KMS-11 (cell line): ENCODE measurements around the gene SLC7A9.

ENCODE experiments used
- H2AFZ ChIP-seq: fragments of 200-600 bp; sonication (generic); 2 replicates; pipeline ENCODE4 v1.6.1; 2016; ENCODE audit warnings: antibody characterized with exemption, mixed run types, low read depth
- H3K27ac ChIP-seq: fragments of 200-600 bp; sonication (generic); 2 replicates; pipeline ENCODE4 v1.6.1; 2016; ENCODE audit warnings: mild to moderate bottlenecking, mixed run types
- H3K27me3 ChIP-seq: fragments of 200-600 bp; sonication (generic); 2 replicates; pipeline ENCODE4 v1.6.1; 2017; ENCODE audit warnings: mild to moderate bottlenecking, low read depth, mixed run types, moderate library complexity; ENCODE audit not compliant: insufficient read depth
- H3K36me3 ChIP-seq: fragments of 200-600 bp; sonication (generic); 2 replicates; pipeline ENCODE4 v1.6.1; 2017; ENCODE audit warnings: mild to moderate bottlenecking, mixed run types; ENCODE audit not compliant: insufficient read depth
- H3K4me1 ChIP-seq: fragments of 200-600 bp; sonication (generic); 2 replicates; pipeline ENCODE4 v1.6.1; 2016; ENCODE audit warnings: mild to moderate bottlenecking, low read depth, mixed run types; ENCODE audit not compliant: poor library complexity, severe bottlenecking
- H3K4me2 ChIP-seq: fragments of 200-600 bp; sonication (generic); 2 replicates; pipeline ENCODE4 v1.7.0; 2016; ENCODE audit warnings: mild to moderate bottlenecking, mixed run types
- H3K4me3 ChIP-seq: fragments of 200-600 bp; sonication (generic); IDR thresholded peaks from 2 replicates; pipeline ENCODE4 v1.6.1; 2017; ENCODE audit warnings: low read depth, low read length, mixed read lengths; ENCODE audit not compliant: insufficient read depth
- H3K79me2 ChIP-seq: fragments of 200-600 bp; sonication (generic); 2 replicates; pipeline ENCODE4 v1.6.1; 2016; ENCODE audit warnings: low read depth, mixed run types; ENCODE audit not compliant: insufficient read depth
- H3K9ac ChIP-seq: fragments of 200-600 bp; sonication (generic); 2 replicates; pipeline ENCODE4 v1.6.1; 2016; ENCODE audit warnings: mild to moderate bottlenecking, mixed run types
- H4K20me1 ChIP-seq: fragments of 200-600 bp; sonication (generic); 2 replicates; pipeline ENCODE4 v1.6.1; 2016; ENCODE audit warnings: mild to moderate bottlenecking, mixed run types; ENCODE audit not compliant: insufficient read depth
- TF ChIP-seq, protein P1 (sequence below): fragments of 200-600 bp; sonication (generic); conservative IDR thresholded peaks from 2 replicates; pipeline ENCODE4 v1.6.1; 2017; ENCODE audit warnings: low read depth, mild to moderate bottlenecking, antibody characterized with exemption, low read length, moderate library complexity, mixed read lengths

Gene SLC7A9

DNA sequence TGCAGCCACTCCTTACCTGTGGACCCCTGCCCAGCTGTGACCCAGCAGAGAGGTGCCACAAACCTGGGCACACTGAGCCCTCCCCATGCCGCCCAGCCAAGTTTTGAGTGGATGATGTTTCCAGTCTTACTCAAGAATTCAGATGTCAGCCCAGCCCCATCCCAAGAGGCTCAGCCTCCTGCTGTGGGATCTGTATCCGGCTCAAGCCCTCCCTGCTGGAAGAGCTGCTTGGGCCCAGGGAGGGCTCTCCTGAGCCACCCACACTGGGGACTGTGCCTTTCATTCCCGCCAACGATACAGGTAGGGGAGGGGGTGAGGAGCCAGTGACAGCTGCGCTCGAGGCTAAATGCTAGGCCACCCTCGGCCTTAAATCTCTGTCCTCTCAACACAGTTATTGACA, 5.9 kb upstream of the SLC7A9 start:
- Histone ChIP-seq H3K4me2 (no peak overlapping the region), H2AFZ (no peak overlapping the region), H3K79me2 (no peaks in the 10 kb centered on the region), H3K4me1 (no peaks in the 10 kb centered on the region), H3K4me3 (no peak overlapping the region), H3K27ac (no peak overlapping the region), H3K9ac (no peak overlapping the region), H4K20me1 (no peaks in the 10 kb centered on the region), H3K36me3 (no peaks in the 10 kb centered on the region), H3K27me3 (no peaks in the 10 kb centered on the region)
- TF ChIP-seq, protein P1, sequence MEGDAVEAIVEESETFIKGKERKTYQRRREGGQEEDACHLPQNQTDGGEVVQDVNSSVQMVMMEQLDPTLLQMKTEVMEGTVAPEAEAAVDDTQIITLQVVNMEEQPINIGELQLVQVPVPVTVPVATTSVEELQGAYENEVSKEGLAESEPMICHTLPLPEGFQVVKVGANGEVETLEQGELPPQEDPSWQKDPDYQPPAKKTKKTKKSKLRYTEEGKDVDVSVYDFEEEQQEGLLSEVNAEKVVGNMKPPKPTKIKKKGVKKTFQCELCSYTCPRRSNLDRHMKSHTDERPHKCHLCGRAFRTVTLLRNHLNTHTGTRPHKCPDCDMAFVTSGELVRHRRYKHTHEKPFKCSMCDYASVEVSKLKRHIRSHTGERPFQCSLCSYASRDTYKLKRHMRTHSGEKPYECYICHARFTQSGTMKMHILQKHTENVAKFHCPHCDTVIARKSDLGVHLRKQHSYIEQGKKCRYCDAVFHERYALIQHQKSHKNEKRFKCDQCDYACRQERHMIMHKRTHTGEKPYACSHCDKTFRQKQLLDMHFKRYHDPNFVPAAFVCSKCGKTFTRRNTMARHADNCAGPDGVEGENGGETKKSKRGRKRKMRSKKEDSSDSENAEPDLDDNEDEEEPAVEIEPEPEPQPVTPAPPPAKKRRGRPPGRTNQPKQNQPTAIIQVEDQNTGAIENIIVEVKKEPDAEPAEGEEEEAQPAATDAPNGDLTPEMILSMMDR, result no peak

GRCh38 chr19:32874605-32875004, 5.0 kb upstream of the SLC7A9 start:
- TF ChIP-seq, protein P1, result no peak
- Histone ChIP-seq H3K36me3 (no peaks in the 10 kb centered on the region), H3K4me3 (no peak overlapping the region), H2AFZ (no peak overlapping the region), H3K79me2 (no peaks in the 10 kb centered on the region), H3K4me2 (no peak overlapping the region), H4K20me1 (no peaks in the 10 kb centered on the region), H3K27ac (no peak overlapping the region), H3K27me3 (no peaks in the 10 kb centered on the region), H3K9ac (no peak overlapping the region), H3K4me1 (no peaks in the 10 kb centered on the region)

DNA sequence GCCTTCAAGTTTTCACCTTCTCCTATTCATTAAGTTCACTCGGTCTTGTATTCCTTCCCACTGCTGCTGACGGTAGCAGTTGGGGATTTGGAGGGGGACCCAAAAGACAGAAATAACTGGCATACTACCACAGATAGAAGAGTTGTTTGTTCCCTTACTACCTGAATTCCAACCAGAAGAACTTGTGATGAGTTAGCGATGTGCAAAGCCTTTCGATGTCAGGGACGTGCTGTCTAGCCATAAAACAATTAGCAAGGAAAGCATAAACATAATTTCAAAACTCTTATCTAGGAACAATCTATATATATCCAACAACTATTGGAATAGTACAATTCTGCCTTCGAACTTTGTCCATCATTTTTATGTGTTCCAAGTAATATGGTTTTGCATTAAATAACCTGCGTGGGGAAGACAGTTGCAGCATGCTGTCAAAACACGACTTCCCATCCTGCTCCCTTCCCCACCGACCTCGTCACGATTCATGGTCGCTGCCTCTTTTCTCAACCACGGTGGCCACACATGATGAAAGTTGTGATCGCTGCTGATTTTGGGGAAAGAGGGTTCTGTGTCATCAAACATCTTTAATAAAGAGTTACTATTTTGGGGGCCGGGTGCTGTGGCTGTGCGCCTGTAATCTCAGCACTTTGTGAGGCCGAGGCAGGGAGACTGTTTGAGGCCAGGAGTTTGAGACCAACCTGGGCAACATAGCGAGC, 3.8 kb upstream of the SLC7A9 start:
- H3K4me3 ChIP-seq, result no peak overlapping the region
- no peak overlapping the region for H2AFZ ChIP-seq
- no peaks in the 10 kb centered on the region for H3K79me2 ChIP-seq
- H3K36me3 ChIP-seq, result no peaks in the 10 kb centered on the region
- H3K9ac ChIP-seq, result no peak overlapping the region
- no peak overlapping the region for H3K4me2 ChIP-seq
- H3K27ac ChIP-seq, result no peak overlapping the region
- no peaks in the 10 kb centered on the region for H3K4me1 ChIP-seq
- TF ChIP-seq, protein P1, result no peak
- no peaks in the 10 kb centered on the region for H4K20me1 ChIP-seq
- no peaks in the 10 kb centered on the region for H3K27me3 ChIP-seq

DNA sequence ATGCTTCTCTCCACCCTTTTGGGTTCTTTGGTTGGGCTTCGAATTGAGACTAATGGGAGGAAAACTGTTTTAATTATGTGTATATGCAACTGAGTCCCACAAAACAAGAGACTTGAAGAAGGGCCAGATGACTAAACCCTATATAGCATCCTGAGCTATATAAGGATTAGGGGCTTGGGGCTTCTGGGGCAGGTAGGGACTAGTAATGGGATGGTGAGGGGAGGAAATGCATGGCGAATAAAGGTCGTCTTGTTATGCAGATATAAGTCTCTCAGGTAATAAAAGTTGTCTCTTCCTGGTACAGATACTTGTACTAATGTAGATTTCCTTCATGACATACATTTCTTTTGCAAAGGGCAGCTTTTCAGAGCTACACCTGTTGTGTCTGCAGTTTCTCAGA, 2.8 kb upstream of the SLC7A9 start:
- no peak overlapping the region for H3K27ac ChIP-seq
- H2AFZ ChIP-seq, result no peak overlapping the region
- H4K20me1 ChIP-seq, result no peaks in the 10 kb centered on the region
- H3K79me2 ChIP-seq, result no peaks in the 10 kb centered on the region
- no peaks in the 10 kb centered on the region for H3K4me1 ChIP-seq
- H3K4me2 ChIP-seq, result no peak overlapping the region
- H3K27me3 ChIP-seq, result no peaks in the 10 kb centered on the region
- no peak overlapping the region for H3K9ac ChIP-seq
- TF ChIP-seq, protein P1, result no peak
- no peak overlapping the region for H3K4me3 ChIP-seq
- no peaks in the 10 kb centered on the region for H3K36me3 ChIP-seq
